SK-N-SH (cell line): ENCODE measurements around the gene TMEM170A. TPM values are rescaled to one million over a fixed set of nuclear protein-coding genes. Genes with fewer than 3 reads are reported as not detected.
A peak's percentile ranks its signal among the peaks of the same experiment; 100 is the strongest.

Experiments
- CTCF ChIA-PET: fragments of 300-600, 350-600 bp; formaldehyde crosslinking; extraction: SDS; loops from one replicate; lab custom pipeline; 2021; lab: Yijun Ruan, JAX
- POLR2A ChIA-PET: fragments of 350-600 bp; sonication (Branson Sonifier 250); formaldehyde crosslinking; extraction: SDS; loops from one replicate; lab custom pipeline; 2020; ENCODE audit warnings: antibody characterized with exemption, inconsistent platforms; lab: Yijun Ruan, JAX
- DNase-seq: peaks from one replicate; pipeline ENCODE4 v3.0.0; 2012
- H2AFZ ChIP-seq: fragments of 200-600 bp; sonication (generic); 2 replicates; pipeline ENCODE4 v1.8.1; 2016; ENCODE audit warnings: antibody characterized with exemption, mild to moderate bottlenecking, low read depth
- H3F3A ChIP-seq: fragments of 200-600 bp; sonication (generic); replicated peaks from 2 replicates; pipeline ENCODE3; 2016; ENCODE audit warnings: antibody characterized with exemption, mild to moderate bottlenecking; ENCODE audit not compliant: insufficient read depth
- H3K27ac ChIP-seq, 2 experiments: fragments of 200-500 bp in 1 of 2; fragments of 200-600 bp in 1 of 2; sonication (Bioruptor generic) in 1 of 2; sonication (generic), shearing (Covaris generic) in 1 of 2; 2 replicates each; pipeline versions ENCODE4 v1.5.1 to v1.6.1; 2014 to 2016; ENCODE audit warnings: low read depth in 2 of 2, inconsistent platforms in 1 of 2, low read length in 1 of 2, mild to moderate bottlenecking in 1 of 2, mixed read lengths in 1 of 2
- H3K27me3 ChIP-seq: fragments of 200-600 bp; sonication (generic), shearing (Covaris generic); 2 replicates; pipeline ENCODE4 v1.6.1; 2016; ENCODE audit warnings: mixed run types; ENCODE audit not compliant: insufficient read depth
- H3K36me3 ChIP-seq, 2 experiments: fragments of 200-500 bp in 1 of 2; fragments of 200-600 bp in 1 of 2; sonication (Bioruptor generic) in 1 of 2; sonication (generic) in 1 of 2; replicated peaks in 1 of 2; 2 replicates each; pipeline versions ENCODE3 to v1.5.1; 2014 to 2016; ENCODE audit warnings: low read length in 1 of 2, mild to moderate bottlenecking in 1 of 2; ENCODE audit not compliant: insufficient read depth in 2 of 2, control insufficient read depth in 1 of 2
- H3K4me1 ChIP-seq, 2 experiments: fragments of 200-500 bp in 1 of 2; fragments of 200-600 bp in 1 of 2; sonication (Bioruptor generic) in 1 of 2; sonication (generic), shearing (Covaris generic) in 1 of 2; 2 replicates each; pipeline versions ENCODE4 v1.5.1 to v1.6.1; 2014 to 2016; ENCODE audit warnings: low read depth in 1 of 2, low read length in 1 of 2, mixed run types in 1 of 2; ENCODE audit not compliant: insufficient read depth in 2 of 2, control insufficient read depth in 1 of 2
- H3K4me2 ChIP-seq: fragments of 200-600 bp; sonication (generic), shearing (Covaris generic); 2 replicates; pipeline ENCODE4 v1.6.1; 2017; ENCODE audit warnings: mixed run types
- H3K4me3 ChIP-seq, 2 experiments: fragments of 200-500 bp in 1 of 2; fragments of 200-600 bp in 1 of 2; sonication (Bioruptor generic) in 1 of 2; sonication (generic), shearing (Covaris generic) in 1 of 2; 2 replicates each; pipeline versions ENCODE4 v1.5.1 to v1.8.1; 2014 to 2016; ENCODE audit warnings: low read depth in 2 of 2, inconsistent platforms in 1 of 2, low read length in 1 of 2, mild to moderate bottlenecking in 1 of 2, mixed read lengths in 1 of 2, moderate library complexity in 1 of 2
- H3K79me2 ChIP-seq: fragments of 200-600 bp; sonication (generic); 2 replicates; pipeline ENCODE4 v1.8.1; 2017; ENCODE audit warnings: mild to moderate bottlenecking; ENCODE audit not compliant: insufficient read depth
- H3K9ac ChIP-seq: fragments of 200-600 bp; sonication (generic); 2 replicates; pipeline ENCODE4 v1.6.1; 2017; ENCODE audit warnings: mixed run types
- H3K9me2 ChIP-seq: fragments of 200-600 bp; sonication (generic); 2 replicates; pipeline ENCODE4 v1.6.1; 2017; ENCODE audit warnings: mixed run types
- H3K9me3 ChIP-seq: fragments of 200-600 bp; sonication (generic); 2 replicates; pipeline ENCODE4 v1.6.1; 2017; ENCODE audit warnings: mixed run types, mild to moderate bottlenecking, moderate library complexity
- H4K20me1 ChIP-seq: fragments of 200-600 bp; sonication (generic); 2 replicates; pipeline ENCODE4 v1.6.1; 2017; ENCODE audit warnings: mild to moderate bottlenecking, mixed run types; ENCODE audit not compliant: insufficient read depth
- CHD2 ChIP-seq: fragments of 150-350 bp; IDR thresholded peaks from 2 replicates; pipeline ENCODE4 v1.6.1; 2018; ENCODE audit warnings: low read length; ENCODE audit not compliant: partially characterized antibody
- GATA2 ChIP-seq: sonication (generic); formaldehyde crosslinking; IDR thresholded peaks from 2 replicates; pipeline ENCODE4 v1.5.0; 2020; ENCODE audit warnings: mild to moderate bottlenecking, missing genetic modification reagents
- JUND ChIP-seq: IDR thresholded peaks from 2 replicates; pipeline ENCODE4 v1.4.0; 2012
- MEF2A ChIP-seq: IDR thresholded peaks from 2 replicates; pipeline ENCODE4 v1.4.0; 2012; ENCODE audit warnings: low read depth, borderline replicate concordance
- NFIC ChIP-seq: IDR thresholded peaks from 2 replicates; pipeline ENCODE4 v1.4.0; 2012; ENCODE audit warnings: borderline replicate concordance
- POLR2AphosphoS5 ChIP-seq: IDR thresholded peaks from 2 replicates; pipeline ENCODE4 v1.6.1; 2012; ENCODE audit warnings: low read depth, low read length
- RAD21 ChIP-seq: IDR thresholded peaks from 2 replicates; pipeline ENCODE4 v1.6.1; 2012; ENCODE audit warnings: mild to moderate bottlenecking, low read length
- SMC3 ChIP-seq: IDR thresholded peaks from 2 replicates; pipeline ENCODE4 v1.6.1; 2012; ENCODE audit warnings: low read depth, low read length, improper control_type of control experiment
- TAF1 ChIP-seq: IDR thresholded peaks from 2 replicates; pipeline ENCODE4 v1.6.1; 2012; ENCODE audit warnings: low read depth, mild to moderate bottlenecking, low read length, moderate library complexity, borderline replicate concordance
- USF2 ChIP-seq: fragments of 150-350 bp; IDR thresholded peaks from 2 replicates; pipeline ENCODE4 v1.6.1; 2017; ENCODE audit warnings: antibody characterized with exemption, low read length, low read depth, borderline replicate concordance
- YY1 ChIP-seq: IDR thresholded peaks from 2 replicates; pipeline ENCODE4 v1.4.0; 2012; ENCODE audit warnings: low read depth, mild to moderate bottlenecking
- WGBS: methylation state at CpG from one replicate; pipeline ENCODE4 v1.1.6; 2017; ENCODE audit warnings: low lambda C conversion rate; 5-methylcytosine and 5-hydroxymethylcytosine counted together
- polyA plus RNA-seq, 3 experiments: library from polyadenylated mRNA; depleted of rRNA; stranded (reverse); fragments of >200 nt; gene quantifications; 2 replicates each; pipeline ENCODE4 v1.2.3, GENCODE V29; 2012
- TF ChIP-seq, protein P1 (sequence below): fragments of 200-600 bp; sonication (generic); IDR thresholded peaks from 2 replicates; pipeline ENCODE4 v1.6.1; 2017; ENCODE audit warnings: antibody characterized with exemption, mild to moderate bottlenecking, moderate library complexity
- TF ChIP-seq, protein P2 (sequence below): IDR thresholded peaks from 2 replicates; pipeline ENCODE4; 2012

Gene TMEM170A
- polyA plus RNA-seq, 1 of the 3 experiments (the other 2 are of a cell fraction): 9.2 TPM

- Histone ChIP-seq H3K27ac (peak overlapping the region in 1 of 2 experiments; percentile 98; a peak in 2 of 4 replicates), H3K4me2 (peak overlapping the region; percentile 56; the same call in 1 of the 2 replicates)
Observed at GRCh38 chr16:75402821-75403475, 61.5 kb downstream of the TMEM170A start.

More at GRCh38 chr16:75402821-75403475, 61.5 kb downstream of the TMEM170A start:
- Histone ChIP-seq H3K4me3 (no peak overlapping the region), H3K79me2 (peaks cover 27% of the 10 kb centered on the region), H3K27me3 (no peaks in the 10 kb centered on the region), H3K9me3 (no peaks in the 10 kb centered on the region), H4K20me1 (no peaks in the 10 kb centered on the region), H3F3A (peaks cover 30% of the 10 kb centered on the region), H3K36me3 (peaks cover 0 to 14% of the 10 kb centered on the region in 2 experiments), H3K4me1 (peaks cover 3 to 11% of the 10 kb centered on the region in 2 experiments; a peak in 3 of 4 replicates), H3K9ac (peak overlapping the region; percentile 70; the same call in 1 of the 2 replicates), H3K9me2 (no peaks in the 10 kb centered on the region), H2AFZ (peak overlapping the region; percentile 69; the same call in 1 of the 2 replicates)
- WGBS: 33% methylated on average over 3 of the region's 3 CpGs
- CTCF ChIA-PET: interaction anchor here (0.9 to 10.7 kb wide), 13 partner anchors 12 to 212 kb away, joined by 3 to 105 read pairs (median 6); no protein-coding TSS in a partner anchor
- TF ChIP-seq RAD21: peak; percentile 70
- TF ChIP-seq TAF1: no peak
- TF ChIP-seq SMC3: peak; percentile 39
- TF ChIP-seq USF2: no peak
- TF ChIP-seq, protein P1, sequence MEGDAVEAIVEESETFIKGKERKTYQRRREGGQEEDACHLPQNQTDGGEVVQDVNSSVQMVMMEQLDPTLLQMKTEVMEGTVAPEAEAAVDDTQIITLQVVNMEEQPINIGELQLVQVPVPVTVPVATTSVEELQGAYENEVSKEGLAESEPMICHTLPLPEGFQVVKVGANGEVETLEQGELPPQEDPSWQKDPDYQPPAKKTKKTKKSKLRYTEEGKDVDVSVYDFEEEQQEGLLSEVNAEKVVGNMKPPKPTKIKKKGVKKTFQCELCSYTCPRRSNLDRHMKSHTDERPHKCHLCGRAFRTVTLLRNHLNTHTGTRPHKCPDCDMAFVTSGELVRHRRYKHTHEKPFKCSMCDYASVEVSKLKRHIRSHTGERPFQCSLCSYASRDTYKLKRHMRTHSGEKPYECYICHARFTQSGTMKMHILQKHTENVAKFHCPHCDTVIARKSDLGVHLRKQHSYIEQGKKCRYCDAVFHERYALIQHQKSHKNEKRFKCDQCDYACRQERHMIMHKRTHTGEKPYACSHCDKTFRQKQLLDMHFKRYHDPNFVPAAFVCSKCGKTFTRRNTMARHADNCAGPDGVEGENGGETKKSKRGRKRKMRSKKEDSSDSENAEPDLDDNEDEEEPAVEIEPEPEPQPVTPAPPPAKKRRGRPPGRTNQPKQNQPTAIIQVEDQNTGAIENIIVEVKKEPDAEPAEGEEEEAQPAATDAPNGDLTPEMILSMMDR: peak; percentile 83
- no peak for TF ChIP-seq JUND
- TF ChIP-seq, protein P2, sequence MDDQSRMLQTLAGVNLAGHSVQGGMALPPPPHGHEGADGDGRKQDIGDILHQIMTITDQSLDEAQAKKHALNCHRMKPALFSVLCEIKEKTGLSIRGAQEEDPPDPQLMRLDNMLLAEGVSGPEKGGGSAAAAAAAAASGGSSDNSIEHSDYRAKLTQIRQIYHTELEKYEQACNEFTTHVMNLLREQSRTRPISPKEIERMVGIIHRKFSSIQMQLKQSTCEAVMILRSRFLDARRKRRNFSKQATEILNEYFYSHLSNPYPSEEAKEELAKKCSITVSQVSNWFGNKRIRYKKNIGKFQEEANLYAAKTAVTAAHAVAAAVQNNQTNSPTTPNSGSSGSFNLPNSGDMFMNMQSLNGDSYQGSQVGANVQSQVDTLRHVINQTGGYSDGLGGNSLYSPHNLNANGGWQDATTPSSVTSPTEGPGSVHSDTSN: no peak
- TF ChIP-seq POLR2AphosphoS5: no peak
- no peak for TF ChIP-seq YY1
- TF ChIP-seq MEF2A: no peak
- TF ChIP-seq GATA2: no peak
- no peak for TF ChIP-seq CHD2
- TF ChIP-seq NFIC: no peak
- POLR2A ChIA-PET: no interaction called here
- peak; percentile 50 for DNase-seq
